Lung (tissue), 12 donors: Measurements from ENCODE around the gene BCL7B. TPM values are rescaled to one million over a fixed set of nuclear protein-coding genes. Genes with fewer than 3 reads are reported as not detected.
A peak's percentile ranks its signal among the peaks of the same experiment; 100 is the strongest.
"Not testable (repeated sequence)": the region's sequence is repeated elsewhere in the genome, so short reads cannot be mapped to it uniquely, and the experiment has no call there.

Experiments used
- ATAC-seq: fragments of 200-7000 bp; cut with Tn5 transposase; one replicate; pipeline ENCODE4 v1.9.1; 2020; ENCODE audit warnings: moderate number of reproducible peaks; ENCODE audit not compliant: insufficient read depth, low FRiP score
- DNase-seq, 3 donors: peaks; one replicate each; pipeline ENCODE4 v3.0.0-alpha.2; 2013 to 2017
- H3K27ac ChIP-seq, 2 donors: one replicate each; pipeline ENCODE4 v1.5.1; 2013; ENCODE audit warnings: mild to moderate bottlenecking in 2 of 2, moderate library complexity in 2 of 2, control low read depth in 1 of 2, inconsistent platforms in 1 of 2, low read depth in 1 of 2, low read length in 1 of 2
- H3K27me3 ChIP-seq, 3 donors: one replicate each; pipeline ENCODE4 v1.5.1; 2013; ENCODE audit warnings: low read length in 2 of 3; ENCODE audit not compliant: control insufficient read depth in 3 of 3, insufficient read depth in 3 of 3
- H3K36me3 ChIP-seq, 4 donors: one replicate each; pipeline ENCODE4 v1.5.1; 2013; ENCODE audit warnings: low read length in 4 of 4, mild to moderate bottlenecking in 1 of 4, moderate library complexity in 1 of 4; ENCODE audit not compliant: control insufficient read depth in 4 of 4, insufficient read depth in 4 of 4
- H3K4me1 ChIP-seq, 5 donors: one replicate each; pipeline ENCODE4 v1.5.1; 2013; ENCODE audit warnings: low read length in 5 of 5, mild to moderate bottlenecking in 2 of 5, moderate library complexity in 1 of 5; ENCODE audit not compliant: control insufficient read depth in 5 of 5, insufficient read depth in 5 of 5
- H3K4me3 ChIP-seq: one replicate; pipeline ENCODE4 v1.5.1; 2013; ENCODE audit warnings: mild to moderate bottlenecking, control low read depth, moderate library complexity
- H3K9ac ChIP-seq, 2 donors: one replicate each; pipeline ENCODE4 v1.5.1; 2013; ENCODE audit warnings: low read length in 2 of 2, control low read depth in 1 of 2; ENCODE audit not compliant: insufficient read depth in 1 of 2
- H3K9me3 ChIP-seq, 4 donors: one replicate each; pipeline ENCODE4 v1.5.1; 2013; ENCODE audit warnings: low read length in 3 of 4, mild to moderate bottlenecking in 1 of 4, moderate library complexity in 1 of 4; ENCODE audit not compliant: control insufficient read depth in 4 of 4, insufficient read depth in 3 of 4
- CTCF ChIP-seq: IDR thresholded peaks from 2 replicates; pipeline ENCODE4 v1.5.1; 2012; ENCODE audit warnings: mild to moderate bottlenecking; ENCODE audit errors: control extremely low read depth, extremely low read depth
- WGBS, 2 donors: extraction: QIAGEN DNeasy Blood & Tissue Kit; methylation state at CpG; one replicate each; pipeline ENCODE4 v1.1.7; 2013; 5-methylcytosine and 5-hydroxymethylcytosine counted together
- polyA plus RNA-seq, 2 donors: library from polyadenylated mRNA; stranded (reverse); fragments of 200-250 nt; gene quantifications; one replicate each; pipeline ENCODE4 v1.2.1, GENCODE V29; 2013
- total RNA-seq, 2 donors: library from RNA; depleted of rRNA in 1 of 2; stranded (reverse); fragments of >200 nt in 1 of 2; gene quantifications; one replicate each; pipeline ENCODE4 v1.2.1, GENCODE V29; 2014 to 2021
- donor health status: control.
- donor health status: control.
- donor health status: Bipolar disorder and iron deficiency.
- donor health status: healthy.
- donor health status: DM: yes; HTN: yes; CAD: no.

The BCL7B gene
- total and polyA plus RNA-seq, 4 donors: 17.7 to 71.0 (median 60.6) TPM

GRCh38 chr7:73526896-73527821 is 30.3 kb downstream of the BCL7B start:
- H3K9ac ChIP-seq: no peak overlapping the region
- H3K36me3 ChIP-seq: no peaks in the 10 kb centered on the region
- TF ChIP-seq CTCF: no peak
- WGBS, 2 donors: 59 to 71% methylated on average over 7 to 8 of the region's 8 CpGs
- DNase-seq (peak in 1 of 3 donors; percentile 8), ATAC-seq (no peak)
- H3K9me3 ChIP-seq: no peaks in the 10 kb centered on the region
- no peak overlapping the region for H3K4me3 ChIP-seq
- H3K27ac ChIP-seq: peak overlapping the region in 1 of 2 donors; percentile 60
- no peaks in the 10 kb centered on the region for H3K27me3 ChIP-seq
- peaks cover 0 to 4% (median 0%) of the 10 kb centered on the region in 5 donors for H3K4me1 ChIP-seq

GRCh38 chr7:73526158-73526494 is 31.4 kb downstream of the BCL7B start:
- H3K4me3 ChIP-seq, H3K9me3 ChIP-seq, DNase-seq, H3K27me3 ChIP-seq, H3K4me1 ChIP-seq, H3K27ac ChIP-seq, H3K36me3 ChIP-seq, H3K9ac ChIP-seq, ATAC-seq: not testable (repeated sequence)
- WGBS, 2 donors: 30 to 35% methylated on average over 1 of the region's 1 CpG

- no peaks in the 10 kb centered on the region for H3K27me3 ChIP-seq
These were observed 35.2 kb downstream of the BCL7B start, which contains the start of gene BAZ1B for GRCh38 chr7:73522105-73522872. TSS of gene BAZ1B (minus strand) at chr7:73522293. CDS start at chr7:73521933, 360 bp downstream.

More at GRCh38 chr7:73522105-73522872, 35.2 kb downstream of the BCL7B start, which contains the start of gene BAZ1B:
- H3K27ac ChIP-seq: peak within 1 kb of the TSS; percentile 89 to 96
- H3K36me3 ChIP-seq: peaks cover 0 to 12% (median 2%) of the 10 kb centered on the region in 4 donors
- H3K4me3 ChIP-seq: peak within 1 kb of the TSS; percentile 93
- peak within 1 kb of the TSS; percentile 31 to 79 for H3K9ac ChIP-seq
- no peaks in the 10 kb centered on the region for H3K9me3 ChIP-seq
- TF ChIP-seq CTCF: no peak
- peaks cover 6 to 22% (median 13%) of the 10 kb centered on the region in 5 donors for H3K4me1 ChIP-seq
- WGBS, 2 donors: 1% methylated on average over 67 to 71 of the region's 71 CpGs
- DNase-seq (peak; percentile 98 to 99 (median 98)), ATAC-seq (peak; percentile 98)
